ENCODE data around the gene MX1.

- peak; percentile 82 to 94 (median 94) for TF ChIP-seq POLR2AphosphoS5 (IDR thresholded peaks at IDR 0.05)
- TF ChIP-seq CTCF (IDR thresholded peaks at IDR 0.05), result no peak
- TF ChIP-seq POLR2A (IDR thresholded peaks at IDR 0.05), result peak; percentile 93
- TF ChIP-seq EP300 (IDR thresholded peaks at IDR 0.05; ENCODE audit: low read depth), result no peak
Measured at GRCh38 chr21:41425954-41426675, at the start of gene MX1.
